ENCODE data around the gene CENPX.

CENPX gene

GRCh38 chr17:82055023-82055964 is 32.6 kb upstream of the CENPX start:
- no peak for FAIRE-seq

- FAIRE-seq: no peak
Observed at GRCh38 chr17:82054351-82055022, 31.8 kb upstream of the CENPX start.

GRCh38 chr17:82053556-82054263 is 31.0 kb upstream of the CENPX start:
- FAIRE-seq: no peak

GRCh38 chr17:82053130-82053529 is 30.5 kb upstream of the CENPX start:
- FAIRE-seq: no peak

- no peak for FAIRE-seq
Observed at GRCh38 chr17:82052638-82053059, 30.0 kb upstream of the CENPX start.

GRCh38 chr17:82051776-82052637 is 29.3 kb upstream of the CENPX start, which contains the start of the genes GPS1 and RFNG:
TSS of gene GPS1 (plus strand) at chr17:82051898. CDS start at chr17:82051932, 34 bp downstream.
TSS of gene RFNG (minus strand) at chr17:82051811. CDS start at chr17:82051766, 45 bp downstream.
- no peak for FAIRE-seq

GRCh38 chr17:82050761-82051641 is 28.3 kb upstream of the CENPX start:
- FAIRE-seq: no peak

GRCh38 chr17:82050152-82050760 is 27.6 kb upstream of the CENPX start:
- FAIRE-seq: no peak

- no peak for FAIRE-seq
Observed at GRCh38 chr17:82049521-82049971, 26.9 kb upstream of the CENPX start.

GRCh38 chr17:82049106-82049505 is 26.4 kb upstream of the CENPX start:
- no peak for FAIRE-seq

- no peak for FAIRE-seq
Observed at GRCh38 chr17:82048571-82048971, 25.9 kb upstream of the CENPX start.

- FAIRE-seq: no peak
Observed at GRCh38 chr17:82047914-82048570, 25.4 kb upstream of the CENPX start.

GRCh38 chr17:82047379-82047778 is 24.7 kb upstream of the CENPX start:
- FAIRE-seq: no peak

- no peak for FAIRE-seq
Observed at GRCh38 chr17:82046903-82047302, 24.2 kb upstream of the CENPX start.

GRCh38 chr17:82045936-82046484 is 23.3 kb upstream of the CENPX start:
- FAIRE-seq: no peak

- no peak for FAIRE-seq
Observed at GRCh38 chr17:82043507-82043906, 20.8 kb upstream of the CENPX start.

GRCh38 chr17:82042649-82043048 is 20.0 kb upstream of the CENPX start:
- FAIRE-seq: no peak

- no peak for FAIRE-seq
Observed at GRCh38 chr17:82041144-82041814, 18.6 kb upstream of the CENPX start.

- no peak for FAIRE-seq
Observed at GRCh38 chr17:82039695-82040299, 17.1 kb upstream of the CENPX start.
